Stimulated activated CD4-positive, alpha-beta T cell treated with anti-CD3 and anti-CD28 coated beads, TNF-alpha, amount 100 ng/mL, for 4 hours (primary cell): Measurements from ENCODE around the gene PBRM1.

Source experiments
- DNase-seq, 3 experiments: peaks; one replicate each; pipeline ENCODE4 v3.0.0-alpha.2; 2020; ENCODE audit warnings: low read depth in 3 of 3

Gene PBRM1

GRCh38 chr3:52574056-52574965, 111.4 kb downstream of the PBRM1 start:
- DNase-seq = no peak

GRCh38 chr3:52572221-52572620, 113.5 kb downstream of the PBRM1 start:
- no peak for DNase-seq

- no peak for DNase-seq
Measured at GRCh38 chr3:52570076-52570475, 115.6 kb downstream of the PBRM1 start.

GRCh38 chr3:52568069-52568468, 117.6 kb downstream of the PBRM1 start:
- no peak for DNase-seq

- no peak for DNase-seq
Measured at GRCh38 chr3:52563984-52564383, 121.7 kb downstream of the PBRM1 start.

DNA sequence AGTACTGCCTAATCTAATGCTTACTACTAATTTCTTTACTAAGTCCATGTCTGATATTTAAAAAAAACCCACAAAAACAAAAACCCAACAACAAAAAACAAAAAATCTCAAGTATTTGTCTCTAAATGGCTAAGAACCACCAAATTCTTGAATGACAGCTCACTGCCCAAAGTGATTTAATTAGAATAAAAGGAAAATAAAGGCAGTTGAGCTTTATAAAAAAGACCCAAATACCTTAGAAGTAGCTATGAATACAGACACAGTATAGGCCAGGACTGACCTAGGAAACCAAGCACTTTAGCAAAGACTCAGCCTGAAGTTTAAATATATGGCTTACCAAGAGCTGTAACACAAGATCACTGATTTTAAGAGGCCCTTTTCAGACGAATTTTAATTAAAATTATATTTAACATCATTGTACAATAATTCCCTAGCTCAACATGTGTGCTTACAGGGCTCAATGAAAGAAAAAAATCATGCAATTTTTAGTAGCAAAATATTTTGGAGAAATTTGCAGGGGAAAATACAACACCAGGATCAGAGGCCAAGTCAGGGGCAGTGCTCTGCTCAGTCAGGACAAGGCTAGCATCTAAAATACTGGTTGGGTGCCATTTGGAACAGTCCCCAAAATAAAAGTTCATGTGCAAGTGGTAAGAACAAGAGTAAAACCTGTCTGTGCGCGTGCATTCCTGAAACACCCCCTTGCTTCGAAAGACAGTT, 124.5 kb downstream of the PBRM1 start:
- no peak for DNase-seq

- no peak for DNase-seq
Measured at GRCh38 chr3:52558436-52558835, 127.3 kb downstream of the PBRM1 start.

DNA sequence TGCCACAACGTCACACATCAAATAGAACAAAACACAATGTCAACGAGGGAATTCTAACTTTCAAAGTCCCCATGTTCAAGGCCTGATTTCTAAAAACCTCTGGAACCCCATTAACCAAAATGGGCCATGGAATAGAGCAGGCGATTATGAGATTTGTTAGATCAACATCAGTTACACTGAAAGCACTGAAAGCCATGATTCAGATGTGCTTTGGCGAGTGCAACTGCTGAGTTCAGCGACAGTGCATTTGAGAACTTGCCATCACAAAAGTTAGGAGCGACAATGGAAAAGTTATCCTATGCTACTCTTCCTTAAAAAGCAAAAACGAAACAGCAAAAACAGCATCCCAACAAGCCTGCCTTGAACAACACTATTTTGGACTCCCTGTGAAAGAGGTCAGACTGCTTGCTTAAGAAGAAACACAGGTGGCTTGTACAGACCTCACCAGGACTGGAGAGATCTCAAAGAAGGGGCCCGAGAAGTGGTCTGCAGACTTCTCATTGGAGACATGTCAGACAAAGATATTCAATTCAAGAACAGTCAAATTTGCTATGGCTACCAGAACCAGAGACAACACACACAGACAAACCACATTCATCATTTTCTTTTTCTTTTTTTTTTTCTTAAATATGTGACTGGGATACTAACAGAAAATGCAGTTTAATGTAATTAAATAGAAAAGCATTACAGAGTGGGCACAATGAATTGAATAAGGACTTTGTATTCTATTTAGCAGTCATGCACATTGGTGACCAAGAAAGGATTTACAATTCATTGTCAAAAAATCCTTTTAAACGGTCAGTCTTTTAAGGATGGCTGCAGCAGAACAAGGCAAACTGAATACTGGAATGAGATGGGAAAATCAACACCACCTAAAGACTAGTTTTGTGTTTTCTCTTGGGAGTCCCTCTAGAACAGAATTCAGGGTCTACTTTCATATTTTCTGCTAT, 128.4 kb downstream of the PBRM1 start:
- no peak for DNase-seq

- DNase-seq = no peak
Measured at GRCh38 chr3:52555056-52555455, 130.7 kb downstream of the PBRM1 start.

DNA sequence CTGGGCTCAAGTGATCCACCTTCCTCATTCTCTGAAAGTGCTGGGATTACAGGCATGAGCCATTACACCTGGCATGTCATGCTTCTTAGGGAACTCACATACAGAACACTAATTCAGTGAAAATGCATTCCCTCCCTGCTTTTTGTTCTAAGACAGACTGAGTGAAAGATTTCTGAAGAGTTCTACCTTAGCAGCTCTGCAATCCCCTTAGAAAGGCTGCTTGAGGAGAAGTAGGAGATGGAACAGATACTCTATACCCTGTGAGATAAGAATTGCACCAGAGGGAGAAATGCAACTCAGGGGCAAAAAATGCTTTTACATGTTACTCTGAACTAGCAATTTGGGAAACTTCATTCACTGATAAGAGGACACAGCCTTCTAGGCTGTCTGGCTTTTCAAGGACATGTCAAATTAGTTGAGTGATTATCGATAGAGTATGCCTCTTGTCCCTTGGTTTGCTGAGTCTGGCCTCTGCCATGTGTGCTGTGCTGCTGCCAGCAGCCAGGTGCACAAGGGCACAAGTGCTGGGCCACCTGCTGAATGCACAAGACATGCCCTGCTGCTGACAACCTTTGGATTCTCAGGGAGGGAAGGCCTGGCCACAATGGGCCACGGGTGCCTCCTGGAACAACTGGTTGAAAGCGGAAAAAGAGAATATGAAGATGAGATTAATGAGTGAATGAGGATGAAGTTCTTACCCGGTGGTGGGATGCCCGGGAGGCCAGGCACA, 131.5 kb downstream of the PBRM1 start:
- DNase-seq = no peak

GRCh38 chr3:52552089-52552488, 133.6 kb downstream of the PBRM1 start:
- no peak for DNase-seq

GRCh38 chr3:52551118-52551517, 134.6 kb downstream of the PBRM1 start:
- DNase-seq = no peak

- DNase-seq = no peak
Measured at GRCh38 chr3:52547143-52547542, 138.6 kb downstream of the PBRM1 start.

GRCh38 chr3:52546111-52546901, 139.4 kb downstream of the PBRM1 start:
- DNase-seq = no peak

GRCh38 chr3:52544937-52545336, 140.8 kb downstream of the PBRM1 start:
- no peak for DNase-seq

DNA sequence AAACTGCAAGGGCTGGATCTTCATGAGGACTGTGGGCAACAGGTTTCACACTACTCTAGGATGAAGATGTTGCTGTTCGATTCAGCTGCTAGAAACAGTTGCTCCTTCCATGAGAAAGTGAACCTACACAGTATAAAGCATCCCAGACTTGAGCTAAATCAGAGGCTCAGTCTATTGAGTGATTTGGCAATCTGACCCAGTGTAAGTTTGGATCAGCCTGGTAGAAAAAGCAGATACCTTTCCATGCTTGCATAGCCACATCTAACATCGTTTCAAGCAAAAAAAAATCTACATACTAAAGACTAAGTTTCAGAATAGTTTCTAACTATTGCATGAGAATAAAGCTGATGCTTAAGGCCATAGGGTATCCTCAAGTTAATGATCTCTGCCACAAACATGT, 144.7 kb downstream of the PBRM1 start:
- no peak for DNase-seq

- no peak for DNase-seq
Measured at GRCh38 chr3:52539010-52539653, 146.6 kb downstream of the PBRM1 start.

DNA sequence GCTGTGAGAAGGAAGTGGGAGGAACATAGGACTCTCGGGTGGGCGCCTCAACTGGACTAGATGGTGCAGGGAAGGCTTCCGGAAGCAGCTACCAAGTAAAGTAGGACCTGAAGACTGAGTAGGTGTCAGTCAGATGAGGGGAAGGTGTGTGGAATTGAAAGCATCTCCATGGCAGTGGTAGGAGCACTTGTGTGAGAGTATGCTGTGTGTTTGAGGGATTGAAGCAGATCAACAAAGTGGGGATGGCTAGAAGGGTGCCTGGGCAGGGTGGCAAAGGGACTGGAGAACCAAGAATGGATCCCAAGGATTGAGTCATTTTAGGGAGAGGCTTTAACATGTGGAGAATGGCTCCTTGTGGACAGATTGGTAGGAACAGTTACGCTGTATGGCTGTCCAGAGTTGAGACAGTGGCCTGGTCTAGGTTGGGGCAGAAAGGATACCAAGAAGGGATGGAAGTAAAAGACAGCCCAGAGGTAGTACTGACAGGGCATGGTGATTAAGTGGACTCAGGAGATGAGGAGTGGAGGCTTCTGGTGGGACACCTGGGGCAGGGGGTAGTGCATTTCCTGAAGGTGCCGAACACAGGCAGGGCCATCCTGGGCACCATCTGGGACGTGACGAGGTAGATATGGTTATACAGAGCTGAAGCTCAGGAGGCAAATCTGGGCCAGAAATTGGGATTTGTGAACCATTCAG, 147.8 kb downstream of the PBRM1 start:
- no peak for DNase-seq

DNA sequence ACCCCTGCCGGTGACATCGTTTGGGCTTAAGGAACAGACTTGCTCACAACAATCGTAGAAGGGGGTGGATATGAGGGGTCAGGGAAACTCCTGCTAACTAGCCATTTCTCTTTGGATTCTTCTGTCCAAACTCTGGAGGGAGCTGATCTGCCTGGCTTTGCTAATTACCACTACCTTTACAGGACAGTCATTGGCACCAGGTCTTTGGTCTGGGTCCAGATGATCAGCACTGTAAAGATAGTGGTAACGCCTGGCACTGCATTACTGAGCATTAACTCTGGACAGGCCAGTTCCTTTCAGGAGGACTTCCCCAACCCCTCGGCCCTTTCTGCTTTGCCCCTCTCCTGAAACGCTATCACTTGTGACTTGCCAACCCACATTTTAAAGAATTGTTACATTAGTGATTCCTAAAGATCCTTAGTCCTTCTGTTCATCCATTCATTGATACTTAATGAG, 148.5 kb downstream of the PBRM1 start:
- no peak for DNase-seq
